GM21737 (cell line): ENCODE measurements around the gene MED17.

Source experiments
- ATAC-seq: cut with Tn5 transposase; IDR thresholded peaks from one replicate; pipeline ENCODE4 v1.9.1; 2021; ENCODE audit warnings: mild to moderate bottlenecking, moderate library complexity; ENCODE audit not compliant: unreplicated experiment

The MED17 gene

DNA sequence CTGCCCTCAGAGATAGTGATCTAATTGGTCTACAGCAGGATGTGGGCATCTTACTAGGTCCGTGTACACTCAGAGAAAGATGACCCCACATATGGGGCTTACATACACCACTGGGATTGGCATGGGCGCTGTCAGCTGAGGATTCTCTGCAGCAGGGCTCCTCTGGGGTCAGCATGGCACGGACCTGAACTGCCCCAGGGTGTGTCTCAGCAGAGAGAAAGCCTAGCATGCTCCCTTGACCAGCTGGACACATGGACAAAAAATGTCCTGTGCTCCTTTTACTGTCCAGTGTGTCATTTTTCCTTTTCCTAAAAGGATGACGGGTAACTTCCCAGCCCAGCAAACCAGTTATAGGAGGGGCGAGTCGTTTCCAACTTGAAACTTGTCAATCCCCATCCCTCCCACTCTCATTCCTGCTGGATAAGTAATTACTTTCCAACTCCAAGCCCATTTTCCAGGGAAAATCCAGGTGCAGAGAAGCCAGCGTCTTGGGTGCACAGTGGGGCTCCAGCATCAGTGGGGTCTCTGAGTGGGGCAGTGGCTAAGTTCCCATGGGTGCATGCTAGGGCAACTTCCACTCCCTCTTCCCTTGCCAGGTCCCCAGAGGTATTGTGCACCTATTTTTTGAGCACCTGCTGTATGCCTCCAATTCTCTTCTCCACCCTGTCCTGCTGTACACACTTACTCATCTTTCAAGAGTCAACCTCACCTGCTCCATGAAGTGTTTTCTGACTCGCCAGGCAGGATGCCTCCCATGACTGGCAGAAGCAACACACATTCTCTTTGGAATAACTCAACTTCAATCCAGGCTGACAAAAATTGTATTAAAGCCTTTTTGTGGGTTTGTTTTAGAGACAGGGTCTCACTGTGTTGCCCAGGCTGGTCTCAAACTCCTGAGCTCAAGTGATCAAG is 61.4 kb downstream of the MED17 start:
- no peak for ATAC-seq

DNA sequence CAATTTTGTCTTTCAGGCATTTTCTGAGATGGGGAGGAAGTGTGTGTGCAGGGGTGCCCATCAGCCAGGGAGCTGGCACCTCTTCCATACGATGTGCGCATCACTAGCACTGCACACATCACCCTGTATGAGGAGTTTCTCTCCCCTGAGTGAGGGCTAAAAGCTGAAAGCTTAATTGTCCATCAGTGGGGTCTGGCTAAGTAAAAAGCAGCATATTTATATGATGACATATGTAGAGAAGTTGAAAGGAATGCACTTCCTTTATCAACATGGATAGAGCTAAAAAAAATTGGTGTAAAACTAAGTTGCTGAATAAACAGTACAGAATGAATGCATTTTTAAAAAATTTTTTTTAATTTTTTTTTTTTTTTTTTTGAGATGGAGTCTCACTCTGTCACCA is 62.3 kb downstream of the MED17 start:
- no peak for ATAC-seq

DNA sequence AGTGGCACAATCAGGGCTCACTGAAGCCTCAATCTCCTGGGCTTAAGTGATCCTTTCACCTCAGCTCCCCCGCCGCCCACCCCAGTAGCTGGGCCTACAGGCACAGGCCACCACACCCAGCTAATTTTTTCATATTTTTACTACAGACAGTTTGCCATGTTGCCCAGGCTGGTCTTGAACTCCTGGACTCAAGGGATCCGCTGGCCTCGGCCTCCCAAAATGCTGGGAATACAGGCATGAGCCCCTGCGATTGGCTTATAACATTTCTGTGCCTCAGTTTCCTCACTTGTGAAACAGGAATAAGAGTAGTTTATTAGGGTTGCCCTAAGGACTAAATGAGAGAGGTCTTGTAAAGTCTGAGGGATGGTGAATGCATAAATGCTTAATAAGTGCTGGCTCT is 65.1 kb downstream of the MED17 start:
- ATAC-seq, result no peak

DNA sequence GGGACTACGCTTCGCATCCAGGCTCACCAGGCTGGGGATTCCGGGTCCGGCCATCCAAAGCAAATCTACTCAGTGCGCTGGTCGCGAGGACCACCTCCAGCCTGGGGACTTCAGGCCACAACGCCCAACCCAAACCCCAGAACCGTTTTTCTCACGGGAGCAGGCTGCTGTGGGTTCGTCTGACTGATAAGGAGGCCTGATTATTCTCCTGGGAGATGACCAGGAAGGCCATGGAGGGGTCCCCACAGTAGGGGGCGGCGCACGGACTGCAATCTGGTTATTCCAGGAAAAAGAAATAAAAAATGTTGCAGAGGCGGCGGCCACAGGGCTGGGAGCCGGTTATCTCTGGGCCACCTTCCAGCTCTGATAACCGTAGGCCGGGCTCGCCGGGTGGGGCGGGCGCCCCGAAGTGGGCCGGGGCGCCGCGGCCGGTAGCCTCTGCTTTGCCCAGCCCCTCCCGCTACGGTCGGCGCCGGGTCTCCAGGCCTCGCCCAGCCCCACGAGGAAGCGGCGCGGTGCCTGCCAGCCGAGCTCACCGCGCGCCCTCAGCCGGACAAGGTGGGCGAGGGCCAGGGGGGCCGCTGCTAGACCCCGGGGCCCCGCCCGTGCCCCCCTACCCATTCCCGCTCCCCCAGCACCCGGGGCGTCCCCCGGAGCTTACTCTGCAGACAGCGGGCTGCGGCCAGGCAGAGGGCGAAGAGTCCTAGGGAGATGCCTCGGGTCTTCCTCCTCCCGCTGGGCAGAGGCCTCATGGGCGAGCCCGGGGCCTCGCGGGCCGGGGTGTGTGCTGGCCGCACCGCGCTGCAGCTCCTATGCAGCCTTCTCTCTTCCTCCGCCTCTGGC is 65.9 kb downstream of the MED17 start:
- ATAC-seq, result no peak

DNA sequence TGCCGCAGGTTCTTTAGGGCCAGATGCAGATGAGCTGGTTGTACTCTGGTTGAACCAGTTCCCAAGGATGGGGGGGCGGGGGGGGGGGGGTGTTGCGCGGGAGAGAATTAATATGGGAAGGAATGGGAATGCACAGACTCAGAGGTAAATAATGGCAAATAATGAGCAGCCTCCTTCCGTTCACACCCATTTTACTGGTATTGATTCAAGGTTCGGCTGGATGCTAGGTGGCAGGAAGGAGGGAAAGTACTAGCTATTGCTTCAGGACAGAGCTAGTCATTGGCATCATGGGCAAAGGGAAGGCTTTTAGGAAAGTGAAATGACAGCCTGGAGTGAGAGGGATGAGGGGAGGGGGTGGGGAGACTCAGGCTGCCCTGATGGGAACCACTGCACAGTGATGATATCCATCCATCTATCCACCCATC is 66.5 kb downstream of the MED17 start, which contains the start of gene VSTM5:
Gene VSTM5 (minus strand): TSS at position 25 of the 425 bp plus-strand sequence. CDS start 116 bp downstream, outside the sequence.
- ATAC-seq, result no peak

DNA sequence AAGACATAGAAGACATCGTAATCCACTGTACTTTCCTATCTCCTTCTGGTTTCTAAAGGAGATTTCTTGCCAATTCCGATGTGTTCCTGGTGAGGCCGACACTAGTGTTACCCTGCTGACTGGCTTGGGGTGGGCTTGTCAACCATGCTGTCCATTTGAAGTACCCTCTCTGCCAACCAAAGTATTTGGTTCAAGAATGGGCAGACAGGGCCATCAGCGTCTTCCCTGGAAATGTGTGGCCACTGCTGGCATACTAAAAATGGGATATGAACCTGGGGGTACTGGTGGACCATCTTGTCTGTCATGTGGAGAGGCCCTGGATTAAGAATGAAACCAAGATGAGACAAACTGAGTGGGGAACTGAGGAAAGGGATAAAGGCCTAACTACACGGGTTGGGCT is 68.2 kb downstream of the MED17 start:
- ATAC-seq, result no peak

DNA sequence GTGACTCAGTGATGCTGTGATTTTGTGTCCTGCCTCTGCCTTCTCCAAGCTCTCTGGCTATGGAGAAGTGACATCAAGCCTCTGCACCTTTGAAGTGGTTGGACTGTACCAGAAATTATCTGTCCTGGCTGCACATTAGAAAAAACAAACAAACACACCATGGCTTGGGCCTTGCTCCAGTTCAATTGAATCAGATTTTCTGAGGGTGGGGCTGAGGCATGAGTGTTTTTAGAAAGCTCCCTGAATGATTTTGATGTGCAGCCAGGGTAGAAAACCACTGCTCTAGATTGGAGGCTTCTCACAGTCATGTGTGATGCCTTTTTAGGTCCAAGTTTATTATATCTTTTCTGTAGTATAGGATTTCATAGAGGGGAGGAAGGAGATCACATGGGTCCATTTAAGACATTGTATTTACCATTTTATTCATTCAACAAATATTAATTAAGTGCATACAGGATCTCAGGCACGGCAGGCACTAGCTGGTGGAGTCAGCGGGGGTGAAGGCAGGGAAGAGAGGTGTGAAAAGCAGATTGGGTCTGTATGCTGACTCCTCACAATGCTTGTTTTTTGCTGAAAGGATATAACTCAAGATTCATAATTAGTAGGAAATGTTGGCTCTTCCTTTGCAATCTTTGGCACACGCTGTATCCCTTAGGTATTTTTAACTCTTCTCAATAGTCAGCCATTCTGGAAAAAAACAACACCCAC is 73.5 kb downstream of the MED17 start:
- ATAC-seq, result no peak

DNA sequence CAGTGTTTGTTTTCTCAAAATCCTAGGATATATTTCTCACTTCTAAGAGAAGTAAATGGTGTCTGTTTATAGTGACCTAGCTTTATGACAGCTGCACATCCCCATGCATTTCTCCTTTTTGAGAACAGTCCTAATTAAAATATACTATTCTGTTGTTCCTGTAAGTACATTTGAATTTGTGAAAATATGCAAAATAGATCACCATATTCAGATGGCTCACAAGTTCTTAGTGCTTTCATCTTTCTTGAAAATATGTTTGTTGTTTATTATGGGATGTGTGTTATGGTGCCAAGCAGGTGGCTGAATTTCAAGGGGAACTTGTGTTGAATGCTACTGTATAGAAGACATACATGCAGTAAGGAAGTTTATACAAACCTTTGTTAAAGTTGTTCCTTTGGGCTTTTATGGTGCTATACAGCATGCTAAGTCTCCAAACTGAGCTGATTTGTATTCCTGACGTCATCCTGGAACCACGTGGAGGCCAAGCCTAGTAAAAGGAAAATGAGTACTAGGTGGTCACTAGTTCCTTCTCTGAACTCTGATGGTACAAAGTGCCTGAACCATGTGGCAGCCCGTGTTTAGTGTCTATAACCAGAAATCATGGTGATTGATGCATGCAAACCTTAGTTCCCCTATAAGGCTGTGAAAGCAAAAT is 74.2 kb downstream of the MED17 start:
- ATAC-seq, result no peak

DNA sequence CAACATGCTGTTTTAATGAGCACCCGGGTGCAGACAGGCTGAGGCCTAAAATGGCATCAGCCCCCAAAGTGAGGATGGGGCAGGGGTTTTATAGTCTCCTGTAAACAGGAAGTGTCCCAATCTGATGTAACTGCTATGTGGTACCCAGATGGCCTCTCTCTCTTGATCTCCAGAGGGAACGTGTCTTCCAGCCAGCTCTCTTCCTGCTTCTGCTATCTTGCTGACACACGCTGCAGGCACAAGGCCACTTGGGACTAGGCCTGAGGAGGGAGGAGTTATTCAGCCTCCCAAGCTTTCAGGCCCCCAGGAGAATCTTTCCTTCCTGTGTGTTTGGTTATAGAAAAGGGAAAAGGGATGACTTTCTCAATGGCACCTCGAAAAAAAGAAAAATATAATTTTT is 77.7 kb downstream of the MED17 start:
- ATAC-seq, result no peak
